Non-pigmented ciliary epithelial cell (primary cell): ENCODE results near the gene PLCB2.

Experiments used
- DNase-seq: peaks from one replicate; pipeline ENCODE4 v3.0.0-alpha.2; 2010; ENCODE audit warnings: low read depth

PLCB2 gene

DNA sequence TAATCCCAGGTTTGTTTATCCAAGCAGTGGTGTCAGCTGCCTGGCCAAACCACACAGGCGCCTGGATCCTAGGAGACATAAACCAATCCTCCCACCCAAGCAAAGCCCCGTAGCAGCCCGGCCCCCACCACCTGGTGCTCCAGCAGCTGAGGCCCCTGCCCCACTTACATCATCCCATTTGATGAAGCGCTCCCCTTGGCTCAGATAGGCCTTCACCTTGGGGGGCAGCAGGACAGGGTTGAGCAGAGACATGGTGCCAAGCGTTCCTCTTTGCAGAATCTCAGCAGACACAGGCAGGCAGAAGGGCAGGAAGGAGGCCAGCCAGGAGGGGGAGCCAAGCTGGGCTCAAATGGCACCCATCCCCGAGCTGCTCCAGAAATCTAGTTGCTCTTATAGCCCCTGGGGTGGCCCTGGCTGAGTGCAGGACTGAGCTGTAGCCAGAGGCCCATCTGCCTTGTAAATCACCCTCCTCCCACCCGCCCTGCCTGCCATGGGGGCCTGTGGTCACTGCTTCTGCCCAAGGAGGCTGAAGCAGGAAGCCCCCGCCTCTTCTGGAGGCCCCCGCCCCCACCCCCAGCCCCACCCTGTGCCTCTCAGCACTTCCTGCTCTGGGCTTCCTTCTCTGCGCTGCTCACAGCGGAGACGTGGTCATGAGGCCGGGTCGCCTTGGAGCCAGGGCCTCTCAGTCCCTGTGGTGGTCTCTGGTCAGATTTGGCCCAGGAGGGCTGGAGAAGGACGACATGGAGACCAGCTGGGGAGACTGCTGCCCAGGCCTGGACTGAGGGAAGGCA, at the start of gene PLCB2:
PLCB2 (minus strand) TSS at position 515 of the 791 bp plus-strand sequence; CDS start at position 252, 263 bp downstream.
- no peak for DNase-seq

- no peak for DNase-seq
These were observed 49.5 kb upstream of the PLCB2 start for GRCh38 chr15:40357246-40357645.

DNA sequence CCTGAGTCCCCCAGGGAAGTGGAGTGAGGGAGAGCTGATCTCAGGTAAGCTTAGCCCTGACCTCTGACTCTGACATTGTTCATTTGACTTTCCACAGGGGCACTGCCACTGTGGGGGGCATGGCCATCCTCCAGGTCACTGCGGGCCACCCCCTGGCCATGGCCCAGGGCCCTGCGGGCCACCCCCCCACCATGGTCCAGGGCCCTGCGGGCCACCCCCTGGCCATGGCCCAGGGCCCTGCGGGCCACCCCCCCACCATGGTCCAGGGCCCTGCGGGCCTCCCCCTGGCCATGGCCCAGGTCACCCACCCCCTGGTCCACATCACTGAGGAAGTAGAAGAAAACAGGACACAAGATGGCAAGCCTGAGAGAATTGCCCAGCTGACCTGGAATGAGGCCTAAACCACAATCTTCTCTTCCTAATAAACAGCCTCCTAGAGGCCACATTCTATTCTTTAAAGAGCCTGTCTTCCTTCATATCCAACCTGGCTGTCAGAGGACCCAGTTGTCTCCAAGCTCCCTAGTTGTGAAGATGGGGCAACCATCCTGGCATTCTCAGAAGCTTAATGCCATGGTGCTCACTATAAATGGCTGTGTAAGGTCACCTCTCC, 48.3 kb upstream of the PLCB2 start:
- DNase-seq = no peak

DNA sequence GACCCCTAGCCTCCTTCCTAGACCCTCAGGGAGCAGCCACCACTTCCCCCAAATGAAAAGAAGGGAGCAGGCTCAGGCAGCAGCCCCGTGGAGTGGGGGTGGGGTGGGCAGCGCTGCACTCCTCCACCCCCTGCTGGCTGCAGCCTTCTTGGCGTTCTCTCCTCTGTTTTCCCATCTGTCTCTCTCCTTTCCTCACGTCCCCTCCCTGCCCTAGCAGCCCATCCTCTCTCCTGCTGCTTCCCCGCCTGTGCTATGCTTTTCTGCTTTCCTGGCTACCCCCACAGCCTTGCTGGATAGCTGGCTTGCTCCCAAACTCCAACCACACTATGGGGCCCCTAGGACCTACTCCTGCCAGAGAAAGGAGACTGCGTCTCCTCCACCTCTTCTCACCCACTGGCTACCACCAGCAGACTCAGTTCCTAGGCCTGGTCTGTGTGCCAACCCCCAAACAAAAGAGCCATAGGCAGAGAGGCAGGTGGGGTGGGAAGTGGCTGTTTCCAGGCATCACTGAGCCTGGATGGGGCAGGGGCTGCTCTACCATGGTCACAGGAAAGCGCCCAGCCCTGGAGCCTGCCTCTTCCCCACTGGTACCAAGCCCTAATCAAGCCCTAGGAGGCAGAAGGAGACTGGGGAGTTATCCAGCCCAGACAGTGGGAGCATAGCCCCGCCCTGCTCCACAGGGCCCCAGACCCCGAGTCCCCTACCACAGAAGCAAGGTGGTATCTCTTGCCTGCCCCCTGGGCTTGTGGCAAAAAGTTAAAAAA, 46.9 kb upstream of the PLCB2 start:
- no peak for DNase-seq

- DNase-seq = no peak
These were observed 46.0 kb upstream of the PLCB2 start for GRCh38 chr15:40353697-40354096.

DNA sequence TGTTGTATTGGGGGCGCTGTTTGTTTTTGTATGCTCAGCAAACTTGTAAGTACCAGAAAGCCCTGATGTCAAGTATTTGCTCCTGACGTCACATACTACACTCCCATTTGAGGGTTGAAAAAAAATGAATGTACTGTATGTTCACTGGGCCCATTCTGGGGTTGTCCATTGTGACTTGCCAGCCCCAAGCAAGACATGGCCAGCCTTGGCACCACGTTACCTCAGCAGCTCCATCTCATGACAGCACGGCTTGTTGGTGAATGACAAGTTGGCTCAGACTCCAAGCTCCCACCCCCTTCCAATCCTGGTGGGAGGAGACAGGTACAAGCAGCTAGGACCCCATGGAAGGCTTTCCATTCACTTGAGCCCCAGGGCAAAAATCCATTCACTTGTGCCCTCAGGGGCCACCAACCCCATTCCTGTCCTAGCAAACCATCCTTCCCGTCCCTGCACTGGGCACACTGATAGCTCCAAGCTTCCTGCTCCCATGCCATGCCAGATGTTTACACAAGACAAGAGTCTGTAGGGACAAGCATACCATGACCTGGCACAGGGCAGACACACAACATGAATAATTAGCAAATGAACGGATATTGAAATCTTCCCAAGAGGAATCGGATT, 44.7 kb upstream of the PLCB2 start:
- DNase-seq = no peak

DNA sequence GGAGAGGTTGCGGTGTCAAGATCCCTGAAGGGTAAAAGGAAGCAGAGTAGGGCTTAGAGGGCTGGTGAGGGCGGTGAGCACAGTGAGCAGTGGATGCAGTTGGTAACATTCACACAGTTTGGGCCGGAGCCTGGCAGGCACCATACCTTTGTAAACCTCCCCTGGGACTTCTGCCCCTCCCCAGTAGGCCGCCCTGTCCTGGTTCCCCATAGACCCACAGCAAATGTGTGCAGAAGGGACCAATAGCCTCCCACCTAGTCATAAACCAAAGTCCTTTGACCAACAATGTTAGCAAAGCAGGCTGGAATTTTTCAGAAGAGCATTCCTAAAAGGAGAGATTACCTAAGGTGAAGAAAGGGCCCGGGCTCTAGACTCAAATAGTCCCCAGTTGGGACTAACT, 41.4 kb upstream of the PLCB2 start:
- no peak for DNase-seq

DNA sequence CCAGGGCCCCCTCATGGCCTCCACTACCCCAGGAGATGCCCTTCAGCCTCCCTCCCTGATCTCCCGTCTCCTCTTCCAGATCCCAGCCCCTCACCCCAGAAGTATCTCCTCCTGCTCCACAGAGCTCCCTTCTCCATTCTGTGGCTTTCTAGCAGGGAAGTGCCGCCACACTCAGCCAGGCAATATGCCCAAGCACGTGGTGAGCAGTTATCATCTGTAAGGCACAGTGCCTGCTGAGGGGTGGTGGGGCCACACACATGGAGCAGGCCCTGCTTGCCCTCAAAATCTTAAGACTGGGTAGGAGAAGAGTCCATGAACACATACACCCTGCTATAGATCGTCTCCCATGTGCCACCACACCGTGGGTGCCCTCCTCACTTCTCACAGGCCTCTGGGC, 40.7 kb upstream of the PLCB2 start:
- no peak for DNase-seq

GRCh38 chr15:40347559-40348473, 40.1 kb upstream of the PLCB2 start:
- no peak for DNase-seq

- DNase-seq = no peak
These were observed 39.1 kb upstream of the PLCB2 start for GRCh38 chr15:40346579-40347558.

DNA sequence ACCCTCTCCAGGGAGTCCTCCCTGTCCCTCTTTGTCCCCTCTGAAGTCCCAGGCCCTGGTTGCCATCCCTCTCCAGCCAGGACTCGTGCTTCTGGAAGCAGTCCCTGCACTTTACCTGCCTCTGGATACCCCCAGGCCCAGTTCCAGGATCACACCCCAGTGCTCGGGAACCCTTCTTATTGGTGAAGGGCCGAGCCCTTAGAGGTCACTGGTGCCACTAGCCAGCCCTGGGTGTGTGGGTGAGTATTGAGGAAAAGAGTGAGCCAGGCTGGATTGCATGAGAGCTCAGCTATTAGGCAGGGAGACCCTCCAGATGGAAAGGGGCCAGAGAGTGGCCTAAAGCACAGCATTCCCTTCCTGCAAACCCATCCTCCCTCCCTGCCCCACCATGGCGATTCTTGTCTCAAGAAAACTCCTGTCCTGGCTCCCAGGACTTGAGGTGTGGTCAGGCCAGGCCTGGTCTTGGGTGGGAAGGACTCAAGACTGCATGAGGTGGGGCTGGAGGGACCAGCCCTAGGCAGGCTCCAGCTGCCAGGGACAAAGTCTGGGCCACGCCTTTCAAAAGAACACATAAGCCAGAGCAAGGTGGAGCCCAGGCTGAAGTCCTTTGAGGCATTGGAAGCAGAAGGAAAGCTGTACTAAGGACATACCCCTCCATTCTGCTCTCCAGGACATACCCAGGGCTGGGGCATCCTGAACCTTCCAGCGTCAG, 38.3 kb upstream of the PLCB2 start:
- DNase-seq = no peak

DNA sequence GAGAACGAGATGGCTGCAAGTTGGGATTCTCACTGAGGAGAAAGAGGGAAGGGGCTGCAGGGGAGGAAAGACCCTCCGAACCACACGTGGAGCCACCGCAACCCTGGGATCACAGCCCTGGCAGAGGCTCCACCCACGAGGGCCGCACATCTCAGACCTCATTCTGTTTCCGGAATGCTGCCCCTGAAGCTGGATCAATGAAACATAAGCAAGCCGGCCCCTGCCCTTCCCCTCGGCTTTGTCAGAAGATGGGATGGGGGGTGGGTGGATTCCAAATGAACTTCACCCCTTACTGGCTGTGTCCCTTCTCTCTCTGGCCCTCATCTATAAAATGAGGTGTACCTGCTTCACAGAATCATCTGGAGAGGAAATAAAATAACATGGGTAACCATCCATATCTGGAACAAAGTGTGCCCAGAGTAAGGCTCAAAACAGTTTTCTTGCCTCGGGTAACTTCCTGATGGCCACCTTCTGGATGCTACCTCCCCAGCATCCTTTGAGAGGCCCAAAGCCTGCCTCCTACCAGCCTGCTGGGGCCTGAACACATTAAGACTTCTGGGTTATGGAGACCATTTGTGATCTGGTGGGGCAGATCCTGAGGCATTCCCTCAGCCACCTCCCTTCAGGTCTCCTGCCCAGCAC, 37.6 kb upstream of the PLCB2 start:
- no peak for DNase-seq

DNA sequence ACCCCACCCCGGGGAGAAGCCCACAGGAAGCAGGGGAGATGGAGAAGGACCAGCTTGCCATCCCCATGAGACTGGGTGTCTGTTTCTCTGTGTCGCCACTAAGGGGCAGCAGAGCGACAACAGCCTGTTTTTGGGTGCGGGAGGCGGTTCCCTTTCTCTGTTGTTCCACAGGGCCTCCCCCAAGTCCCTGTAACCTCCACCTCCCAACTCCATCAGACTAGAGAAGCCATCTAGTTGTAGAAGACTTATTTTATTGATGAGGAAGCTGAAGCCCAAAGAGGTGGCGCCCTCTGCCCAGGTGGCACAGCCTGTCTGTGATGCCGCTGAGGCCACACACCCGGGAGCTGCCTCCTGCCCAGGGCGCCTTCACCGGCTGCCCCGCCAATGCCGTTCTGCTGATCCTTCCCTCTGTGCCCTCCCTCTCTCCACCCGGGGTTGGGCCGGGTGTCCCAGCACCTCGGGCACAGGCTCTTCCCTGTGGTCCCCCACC, 36.9 kb upstream of the PLCB2 start:
- DNase-seq = no peak

GRCh38 chr15:40344217-40344616, 36.5 kb upstream of the PLCB2 start:
- DNase-seq = no peak

DNA sequence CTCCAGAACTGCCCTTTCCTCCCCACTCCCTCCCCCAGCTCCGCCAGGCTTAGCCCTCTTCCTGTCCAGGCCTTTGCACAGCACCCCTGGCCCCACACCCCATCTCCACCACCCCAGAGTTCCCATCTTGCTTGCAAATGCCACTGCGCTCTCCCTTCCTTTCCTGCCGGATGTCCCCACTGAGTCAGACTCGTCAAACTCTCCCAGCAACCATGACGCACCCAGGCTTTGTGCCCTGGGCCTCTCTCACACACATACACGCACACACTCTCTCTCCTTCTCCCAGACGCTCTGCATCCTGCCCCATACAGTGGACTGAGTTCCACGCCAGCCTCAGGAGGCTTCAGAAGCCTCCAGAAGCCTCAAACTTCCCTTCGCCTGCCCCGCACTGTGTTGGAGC, 35.8 kb upstream of the PLCB2 start:
- peak; percentile 88 for DNase-seq

DNA sequence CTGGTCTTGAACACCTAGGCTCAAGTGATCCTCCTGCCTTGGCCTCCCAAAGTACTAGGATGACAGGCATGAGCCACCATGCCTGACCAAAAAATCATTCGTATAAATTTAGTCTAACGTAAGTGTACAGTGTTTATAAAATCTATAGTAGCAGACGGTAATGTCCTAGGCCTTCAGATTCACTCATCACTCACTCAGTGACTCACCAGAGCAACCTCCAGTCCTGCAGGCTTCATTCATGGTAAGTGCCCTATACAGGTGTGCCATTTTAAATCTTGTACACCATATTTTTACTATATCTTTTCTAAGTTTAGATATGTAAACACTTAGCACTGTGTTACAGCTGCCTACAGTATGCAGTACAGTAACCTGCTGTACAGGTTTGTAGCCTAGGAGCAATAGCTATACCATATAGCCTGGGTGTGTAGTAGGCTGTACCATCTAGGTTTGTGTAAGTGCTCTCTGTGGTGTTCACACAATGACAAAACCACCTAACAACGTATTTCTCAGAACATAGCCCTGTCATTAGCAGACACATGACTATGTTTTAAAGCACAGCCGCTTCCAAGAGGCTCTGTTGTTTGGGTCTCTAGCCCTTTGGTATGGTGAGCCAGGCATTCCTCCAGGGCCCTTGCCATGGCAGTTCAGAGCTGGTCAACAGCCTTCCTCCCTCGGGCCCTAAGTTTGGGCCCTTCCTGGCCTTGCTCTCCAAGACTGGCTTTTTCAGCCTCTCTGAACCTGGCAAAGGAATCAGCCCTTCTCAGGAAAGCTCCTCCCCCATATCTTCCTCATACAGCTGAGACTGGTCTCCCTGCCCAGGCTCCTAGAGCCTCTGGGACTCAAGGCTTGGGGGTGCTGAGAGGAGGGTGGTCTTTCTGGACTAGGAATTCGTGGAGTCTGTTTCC, 34.9 kb upstream of the PLCB2 start:
- no peak for DNase-seq

DNA sequence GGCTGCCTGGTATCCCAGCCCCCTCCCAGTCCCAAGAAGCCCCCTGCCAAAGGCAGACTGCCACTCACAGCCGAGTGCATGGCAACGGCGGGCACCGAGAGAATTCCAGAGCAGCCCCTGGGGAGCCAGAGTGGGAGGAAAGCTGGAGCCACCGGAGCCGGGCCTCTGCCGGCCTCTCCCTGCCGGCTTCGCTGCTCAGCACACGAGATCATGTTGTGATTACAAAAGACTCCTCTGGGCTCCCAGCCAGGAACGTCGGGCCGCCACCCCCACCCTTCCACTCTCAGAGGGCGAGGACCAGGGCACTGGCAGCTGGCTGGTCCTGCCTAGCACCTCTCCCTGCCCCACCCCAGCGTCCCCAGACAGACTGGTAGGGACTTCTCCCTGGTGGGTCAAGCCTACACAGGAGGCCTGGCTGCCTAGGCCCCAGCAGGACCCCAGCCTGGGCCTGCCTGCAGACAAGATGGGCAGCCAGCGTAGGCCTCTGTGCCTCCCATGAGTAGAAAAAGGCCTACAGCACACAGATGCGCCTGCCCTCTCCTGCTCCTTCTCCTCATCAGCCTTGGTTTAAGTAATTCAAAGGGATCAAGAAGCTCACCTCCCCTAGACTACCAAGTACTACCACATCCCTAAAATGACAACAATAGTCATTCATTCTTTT, 33.1 kb upstream of the PLCB2 start, which contains the start of gene CCDC9B:
CCDC9B (minus strand) TSS at position 200 of the 661 bp plus-strand sequence; CDS start at position 80, 120 bp downstream.
- DNase-seq = no peak
